Jurkat, Clone E6-1 (cell line): ENCODE results near the gene DACT3.
A peak's percentile ranks its signal among the peaks of the same experiment; 100 is the strongest.

Experiments used
- DNase-seq: peaks from one replicate; pipeline ENCODE4 v3.0.0-alpha.2; 2011; ENCODE audit warnings: low read depth, low spot score
- H3K4me3 ChIP-seq: 2 replicates; pipeline ENCODE4 v1.5.1; 2011; ENCODE audit warnings: mild to moderate bottlenecking, low read length, control low read depth, moderate library complexity

DACT3 gene

GRCh38 chr19:46603195-46603637 is 57.8 kb downstream of the DACT3 start:
- DNase-seq = no peak
- H3K4me3 ChIP-seq = peak overlapping the region; percentile 100

GRCh38 chr19:46602392-46603194 is 58.4 kb downstream of the DACT3 start:
- peak overlapping the region; percentile 100 for H3K4me3 ChIP-seq
- DNase-seq = no peak

GRCh38 chr19:46601318-46602224 is 59.4 kb downstream of the DACT3 start, which contains the start of gene CALM3:
TSS of gene CALM3 (plus strand) at chr19:46601330. CDS start at chr19:46601435, 105 bp downstream.
- DNase-seq = no peak
- peak within 1 kb of the TSS; percentile 100 for H3K4me3 ChIP-seq

GRCh38 chr19:46600384-46601317 is 60.3 kb downstream of the DACT3 start:
- H3K4me3 ChIP-seq = peak overlapping the region; percentile 100
- DNase-seq = peak; percentile 98

- no peak for DNase-seq
- H3K4me3 ChIP-seq = peak overlapping the region; percentile 100
Measured at GRCh38 chr19:46599716-46600373, 61.1 kb downstream of the DACT3 start.

GRCh38 chr19:46598372-46598917 is 62.5 kb downstream of the DACT3 start:
- no peak overlapping the region for H3K4me3 ChIP-seq
- DNase-seq = no peak
